ENCODE measurements around the gene EIF3L.

EIF3L gene

GRCh38 chr22:37907036-37907954, 58.1 kb downstream of the EIF3L start:
- H3K4me3 ChIP-seq (ENCODE audit: low read depth, low read length), result peak overlapping the region; percentile 70
- no peak for DNase-seq (ENCODE audit: low read depth)
- no peak for TF ChIP-seq CTCF (IDR thresholded peaks at IDR 0.05; ENCODE audit: low read depth, low read length, missing control alignments)

GRCh38 chr22:37909766-37910165, 60.5 kb downstream of the EIF3L start:
- no peak for TF ChIP-seq CTCF (IDR thresholded peaks at IDR 0.05; ENCODE audit: low read depth, low read length, missing control alignments)
- no peak overlapping the region for H3K4me3 ChIP-seq (ENCODE audit: low read depth, low read length)
- no peak for DNase-seq (ENCODE audit: low read depth)

GRCh38 chr22:37910890-37911672, 61.9 kb downstream of the EIF3L start:
- H3K4me3 ChIP-seq (ENCODE audit: low read depth, low read length), result no peak overlapping the region
- no peak for DNase-seq (ENCODE audit: low read depth)
- TF ChIP-seq CTCF (IDR thresholded peaks at IDR 0.05; ENCODE audit: low read depth, low read length, missing control alignments), result no peak

- TF ChIP-seq CTCF (IDR thresholded peaks at IDR 0.05; ENCODE audit: low read depth, low read length, missing control alignments), result no peak
- no peak overlapping the region for H3K4me3 ChIP-seq (ENCODE audit: low read depth, low read length)
- no peak for DNase-seq (ENCODE audit: low read depth)
These were observed 62.5 kb downstream of the EIF3L start for GRCh38 chr22:37911697-37912096.

- no peak for TF ChIP-seq CTCF (IDR thresholded peaks at IDR 0.05; ENCODE audit: low read depth, low read length, missing control alignments)
- H3K4me3 ChIP-seq (ENCODE audit: low read depth, low read length), result no peak overlapping the region
- DNase-seq (ENCODE audit: low read depth), result no peak
These were observed 63.0 kb downstream of the EIF3L start for GRCh38 chr22:37912171-37912570.

GRCh38 chr22:37913233-37913721, 64.1 kb downstream of the EIF3L start:
- no peak for TF ChIP-seq CTCF (IDR thresholded peaks at IDR 0.05; ENCODE audit: low read depth, low read length, missing control alignments)
- DNase-seq (ENCODE audit: low read depth), result no peak

More at GRCh38 chr22:37913233-37913721, 64.1 kb downstream of the EIF3L start:
- no peak overlapping the region for H3K4me3 ChIP-seq (ENCODE audit: low read depth, low read length)
